ENCODE results near the gene RHD. TPM values are rescaled to one million over a fixed set of nuclear protein-coding genes. Genes with fewer than 3 reads are reported as not detected.
"Not testable (repeated sequence)": the region's sequence is repeated elsewhere in the genome, so short reads cannot be mapped to it uniquely, and the experiment has no call there.

The RHD gene
- total RNA-seq, 1 donor from 2014 or later, result 2.1 TPM

DNA sequence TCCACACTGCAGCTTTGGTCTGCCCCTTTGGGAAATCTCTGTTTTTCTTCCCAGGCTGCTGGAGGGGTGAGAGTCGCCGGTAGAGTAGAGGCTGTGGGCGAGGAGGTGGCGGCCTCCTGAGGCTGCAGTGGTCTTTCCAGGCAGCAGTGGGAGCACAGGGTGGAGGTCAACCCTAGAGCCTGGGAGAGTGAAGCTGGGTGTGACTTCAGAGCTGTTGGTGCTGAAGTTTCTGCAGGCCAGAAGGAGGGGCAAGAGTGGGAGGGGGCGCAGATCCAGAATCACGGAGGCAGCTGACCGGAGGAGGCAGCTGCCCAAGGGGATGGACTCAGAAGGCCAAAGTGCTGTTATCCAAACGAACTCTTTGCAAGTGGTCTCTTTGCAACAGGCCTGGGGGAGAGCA lies 6.5 kb downstream of the RHD start:
- H3K27me3 ChIP-seq (ENCODE audit: control insufficient read depth in 3 of 3, insufficient read depth in 3 of 3, low read length in 3 of 3); H3K9ac ChIP-seq (ENCODE audit: low read depth in 1 of 3, low read length in 3 of 3); H3K4me3 ChIP-seq (ENCODE audit: low read length in 3 of 3); H3K27ac ChIP-seq (ENCODE audit: low read depth, low read length); H3K4me1 ChIP-seq (ENCODE audit: control insufficient read depth in 3 of 3, insufficient read depth in 3 of 3, low read length in 3 of 3); H3K9me3 ChIP-seq (ENCODE audit: control insufficient read depth in 3 of 3, low read length in 3 of 3); H3K36me3 ChIP-seq (ENCODE audit: control insufficient read depth in 3 of 3, insufficient read depth in 3 of 3, low read length in 3 of 3): not testable (repeated sequence)

DNA sequence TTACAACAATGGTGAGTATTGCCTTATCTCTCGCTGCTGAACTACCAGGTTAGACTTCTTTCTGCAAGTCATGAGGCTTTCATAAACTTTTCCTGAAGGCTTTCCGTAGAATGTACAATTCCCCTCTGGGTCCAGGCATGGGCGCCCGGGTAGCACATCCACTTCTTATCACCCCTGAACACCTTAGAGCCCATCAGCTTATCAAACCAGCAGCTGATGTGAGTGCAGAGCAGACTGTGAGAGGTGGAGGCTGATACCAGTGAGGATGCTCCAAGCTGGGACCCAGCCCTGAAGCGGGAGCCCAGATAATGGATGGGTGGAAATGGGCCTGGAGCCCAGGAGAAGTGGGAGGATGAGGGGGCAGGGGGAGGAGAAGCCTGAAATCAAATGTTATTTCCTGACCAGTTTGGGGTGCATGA lies 7.4 kb downstream of the RHD start:
- not testable (repeated sequence) for H3K9ac ChIP-seq (ENCODE audit: low read depth in 1 of 3, low read length in 3 of 3); H3K9me3 ChIP-seq (ENCODE audit: control insufficient read depth in 3 of 3, low read length in 3 of 3); H3K27ac ChIP-seq (ENCODE audit: low read depth, low read length); H3K4me3 ChIP-seq (ENCODE audit: low read length in 3 of 3); H3K4me1 ChIP-seq (ENCODE audit: control insufficient read depth in 3 of 3, insufficient read depth in 3 of 3, low read length in 3 of 3); H3K27me3 ChIP-seq (ENCODE audit: control insufficient read depth in 3 of 3, insufficient read depth in 3 of 3, low read length in 3 of 3); H3K36me3 ChIP-seq (ENCODE audit: control insufficient read depth in 3 of 3, insufficient read depth in 3 of 3, low read length in 3 of 3)

DNA sequence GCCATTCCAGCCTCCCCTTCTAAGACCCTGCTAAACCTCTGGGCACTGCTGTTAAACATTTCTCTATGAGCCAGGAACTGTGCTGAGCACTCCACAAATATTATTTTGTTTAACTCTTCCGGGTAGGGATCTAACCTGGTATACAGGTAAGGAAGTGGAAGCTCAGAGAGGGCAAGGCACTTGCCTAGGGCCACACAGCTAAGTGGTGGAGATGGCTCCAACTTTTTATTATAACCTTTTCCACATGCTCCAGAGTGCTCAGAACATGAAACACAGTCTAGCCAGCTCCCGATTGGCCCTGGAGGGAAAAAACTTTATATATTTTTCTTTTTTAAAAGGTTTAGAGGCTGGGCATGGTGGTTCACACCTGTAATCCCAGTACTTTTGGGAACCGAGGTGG lies 13.6 kb downstream of the RHD start:
- not testable (repeated sequence) for H3K27ac ChIP-seq (ENCODE audit: low read depth, low read length); H3K4me1 ChIP-seq (ENCODE audit: control insufficient read depth in 3 of 3, insufficient read depth in 3 of 3, low read length in 3 of 3); H3K9ac ChIP-seq (ENCODE audit: low read depth in 1 of 3, low read length in 3 of 3); H3K27me3 ChIP-seq (ENCODE audit: control insufficient read depth in 3 of 3, insufficient read depth in 3 of 3, low read length in 3 of 3); H3K36me3 ChIP-seq (ENCODE audit: control insufficient read depth in 3 of 3, insufficient read depth in 3 of 3, low read length in 3 of 3); H3K4me3 ChIP-seq (ENCODE audit: low read length in 3 of 3); H3K9me3 ChIP-seq (ENCODE audit: control insufficient read depth in 3 of 3, low read length in 3 of 3)

GRCh38 chr1:25287164-25287563 lies 14.9 kb downstream of the RHD start:
- not testable (repeated sequence) for H3K9ac ChIP-seq (ENCODE audit: low read depth in 1 of 3, low read length in 3 of 3); H3K27me3 ChIP-seq (ENCODE audit: control insufficient read depth in 3 of 3, insufficient read depth in 3 of 3, low read length in 3 of 3); H3K27ac ChIP-seq (ENCODE audit: low read depth, low read length); H3K9me3 ChIP-seq (ENCODE audit: control insufficient read depth in 3 of 3, low read length in 3 of 3); H3K4me3 ChIP-seq (ENCODE audit: low read length in 3 of 3); H3K36me3 ChIP-seq (ENCODE audit: control insufficient read depth in 3 of 3, insufficient read depth in 3 of 3, low read length in 3 of 3); H3K4me1 ChIP-seq (ENCODE audit: control insufficient read depth in 3 of 3, insufficient read depth in 3 of 3, low read length in 3 of 3)

GRCh38 chr1:25288573-25289101 lies 16.3 kb downstream of the RHD start:
- not testable (repeated sequence) for H3K27me3 ChIP-seq (ENCODE audit: control insufficient read depth in 3 of 3, insufficient read depth in 3 of 3, low read length in 3 of 3); H3K27ac ChIP-seq (ENCODE audit: low read depth, low read length); H3K36me3 ChIP-seq (ENCODE audit: control insufficient read depth in 3 of 3, insufficient read depth in 3 of 3, low read length in 3 of 3); H3K4me3 ChIP-seq (ENCODE audit: low read length in 3 of 3); H3K9me3 ChIP-seq (ENCODE audit: control insufficient read depth in 3 of 3, low read length in 3 of 3); H3K4me1 ChIP-seq (ENCODE audit: control insufficient read depth in 3 of 3, insufficient read depth in 3 of 3, low read length in 3 of 3); H3K9ac ChIP-seq (ENCODE audit: low read depth in 1 of 3, low read length in 3 of 3)

DNA sequence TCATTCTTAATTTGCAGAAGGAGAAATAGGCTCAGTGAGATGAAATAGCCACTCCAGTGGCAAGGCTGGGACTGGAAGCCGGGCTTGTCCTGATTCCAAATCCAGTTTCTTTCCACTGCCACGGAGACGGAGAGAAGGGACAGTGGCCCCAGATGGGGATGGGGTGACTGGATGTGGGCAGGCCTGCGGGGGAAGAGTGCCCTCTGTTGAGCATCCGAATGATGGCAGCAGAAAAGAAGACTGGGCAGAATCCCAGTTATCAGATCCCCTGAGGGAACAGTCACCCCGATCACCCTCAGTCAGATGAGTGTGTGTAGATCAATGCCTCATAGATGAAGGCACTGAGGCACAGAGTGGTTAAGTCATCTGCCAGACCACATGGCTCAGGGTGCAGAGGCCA lies 17.7 kb downstream of the RHD start:
- not testable (repeated sequence) for H3K9ac ChIP-seq (ENCODE audit: low read depth in 1 of 3, low read length in 3 of 3); H3K4me3 ChIP-seq (ENCODE audit: low read length in 3 of 3); H3K4me1 ChIP-seq (ENCODE audit: control insufficient read depth in 3 of 3, insufficient read depth in 3 of 3, low read length in 3 of 3); H3K27ac ChIP-seq (ENCODE audit: low read depth, low read length); H3K27me3 ChIP-seq (ENCODE audit: control insufficient read depth in 3 of 3, insufficient read depth in 3 of 3, low read length in 3 of 3); H3K36me3 ChIP-seq (ENCODE audit: control insufficient read depth in 3 of 3, insufficient read depth in 3 of 3, low read length in 3 of 3); H3K9me3 ChIP-seq (ENCODE audit: control insufficient read depth in 3 of 3, low read length in 3 of 3)

- not testable (repeated sequence) for H3K9ac ChIP-seq (ENCODE audit: low read depth in 1 of 3, low read length in 3 of 3); H3K36me3 ChIP-seq (ENCODE audit: control insufficient read depth in 3 of 3, insufficient read depth in 3 of 3, low read length in 3 of 3); H3K4me3 ChIP-seq (ENCODE audit: low read length in 3 of 3); H3K4me1 ChIP-seq (ENCODE audit: control insufficient read depth in 3 of 3, insufficient read depth in 3 of 3, low read length in 3 of 3); H3K27ac ChIP-seq (ENCODE audit: low read depth, low read length); H3K9me3 ChIP-seq (ENCODE audit: control insufficient read depth in 3 of 3, low read length in 3 of 3); H3K27me3 ChIP-seq (ENCODE audit: control insufficient read depth in 3 of 3, insufficient read depth in 3 of 3, low read length in 3 of 3)
These were observed 21.1 kb downstream of the RHD start for GRCh38 chr1:25293426-25293825.

DNA sequence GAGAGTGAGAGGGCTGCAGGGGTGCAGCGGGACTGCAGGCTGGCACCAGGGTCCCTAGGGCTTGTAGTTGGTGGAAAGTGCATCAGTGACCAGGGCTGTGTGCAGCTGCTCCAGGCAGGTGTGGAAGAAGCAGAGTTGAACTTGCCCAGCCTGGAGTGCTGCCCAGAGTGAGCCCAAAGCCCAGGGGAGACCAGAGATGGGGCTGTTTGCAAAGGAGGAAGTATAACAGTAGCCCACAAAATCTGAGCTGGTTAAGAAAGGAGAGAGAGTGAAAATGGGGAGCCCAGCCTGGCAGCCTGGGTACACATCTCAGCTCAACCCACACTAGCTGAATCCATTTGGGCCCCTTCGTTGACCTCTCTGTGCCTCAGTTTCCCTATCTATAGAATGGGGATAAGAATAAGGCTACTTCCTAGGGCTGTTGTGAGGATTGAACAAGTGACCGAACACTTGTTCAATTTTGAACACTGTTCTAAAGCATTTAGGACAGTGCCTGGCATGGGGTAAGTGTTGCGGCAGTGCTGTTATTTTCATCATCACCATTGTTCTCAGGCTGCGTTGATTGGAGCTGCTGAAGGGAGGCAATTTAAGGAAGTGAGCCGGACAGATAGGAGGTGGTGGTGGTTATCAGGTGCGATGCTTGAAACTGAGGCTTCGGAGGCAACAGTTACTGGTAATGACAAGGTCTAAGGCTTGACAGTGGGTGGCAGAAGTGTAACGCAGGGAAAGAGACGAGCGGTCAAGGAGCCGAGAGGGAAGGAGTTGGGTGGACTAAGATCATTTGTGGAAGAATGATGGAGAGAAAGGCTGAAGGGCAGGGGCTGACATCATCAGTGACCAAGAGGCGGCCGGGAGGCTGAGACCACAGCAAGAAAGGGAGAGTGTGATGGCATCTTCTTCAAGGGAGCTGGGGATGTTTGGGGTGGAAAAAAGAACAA lies 22.8 kb downstream of the RHD start:
- not testable (repeated sequence) for H3K27ac ChIP-seq (ENCODE audit: low read depth, low read length)

GRCh38 chr1:25296501-25296900 lies 24.2 kb downstream of the RHD start:
- not testable (repeated sequence) for H3K4me3 ChIP-seq (ENCODE audit: low read length in 3 of 3); H3K36me3 ChIP-seq (ENCODE audit: control insufficient read depth in 3 of 3, insufficient read depth in 3 of 3, low read length in 3 of 3); H3K4me1 ChIP-seq (ENCODE audit: control insufficient read depth in 3 of 3, insufficient read depth in 3 of 3, low read length in 3 of 3); H3K27ac ChIP-seq (ENCODE audit: low read depth, low read length); H3K9me3 ChIP-seq (ENCODE audit: control insufficient read depth in 3 of 3, low read length in 3 of 3); H3K9ac ChIP-seq (ENCODE audit: low read depth in 1 of 3, low read length in 3 of 3); H3K27me3 ChIP-seq (ENCODE audit: control insufficient read depth in 3 of 3, insufficient read depth in 3 of 3, low read length in 3 of 3)

More for the DNA sequence above, 22.8 kb downstream of the RHD start:
- H3K9me3 ChIP-seq (ENCODE audit: control insufficient read depth in 3 of 3, low read length in 3 of 3); H3K4me3 ChIP-seq (ENCODE audit: low read length in 3 of 3); H3K27me3 ChIP-seq (ENCODE audit: control insufficient read depth in 3 of 3, insufficient read depth in 3 of 3, low read length in 3 of 3); H3K4me1 ChIP-seq (ENCODE audit: control insufficient read depth in 3 of 3, insufficient read depth in 3 of 3, low read length in 3 of 3); H3K36me3 ChIP-seq (ENCODE audit: control insufficient read depth in 3 of 3, insufficient read depth in 3 of 3, low read length in 3 of 3); H3K9ac ChIP-seq (ENCODE audit: low read depth in 1 of 3, low read length in 3 of 3): not testable (repeated sequence)

DNA sequence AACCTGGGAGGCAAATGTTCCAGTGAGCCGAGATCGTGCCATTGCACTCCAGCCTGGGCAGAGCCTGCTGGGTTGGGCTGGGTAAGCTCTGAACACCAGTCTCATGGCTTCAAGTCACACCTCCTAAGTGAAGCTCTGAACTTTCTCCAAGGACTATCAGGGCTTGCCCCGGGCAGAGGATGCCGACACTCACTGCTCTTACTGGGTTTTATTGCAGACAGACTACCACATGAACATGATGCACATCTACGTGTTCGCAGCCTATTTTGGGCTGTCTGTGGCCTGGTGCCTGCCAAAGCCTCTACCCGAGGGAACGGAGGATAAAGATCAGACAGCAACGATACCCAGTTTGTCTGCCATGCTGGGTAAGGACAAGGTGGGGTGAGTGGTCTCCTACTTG lies 28.4 kb downstream of the RHD start:
- H3K36me3 ChIP-seq (ENCODE audit: control insufficient read depth in 3 of 3, insufficient read depth in 3 of 3, low read length in 3 of 3); H3K9me3 ChIP-seq (ENCODE audit: control insufficient read depth in 3 of 3, low read length in 3 of 3); H3K27ac ChIP-seq (ENCODE audit: low read depth, low read length): not testable (repeated sequence)

More for the DNA sequence above, 28.4 kb downstream of the RHD start:
- H3K4me3 ChIP-seq (ENCODE audit: low read length in 3 of 3); H3K27me3 ChIP-seq (ENCODE audit: control insufficient read depth in 3 of 3, insufficient read depth in 3 of 3, low read length in 3 of 3); H3K4me1 ChIP-seq (ENCODE audit: control insufficient read depth in 3 of 3, insufficient read depth in 3 of 3, low read length in 3 of 3); H3K9ac ChIP-seq (ENCODE audit: low read depth in 1 of 3, low read length in 3 of 3): not testable (repeated sequence)

Measured in skeletal muscle tissue (tissue), 4 donors.